ENCODE measurements around the gene ABHD17C. TPM values are rescaled to one million over a fixed set of nuclear protein-coding genes. Genes with fewer than 3 reads are reported as not detected.
"Not testable (repeated sequence)": the region's sequence is repeated elsewhere in the genome, so short reads cannot be mapped to it uniquely, and the experiment has no call there.

Gene ABHD17C
- total RNA-seq, 2 donors from 2014 or later, result 3.6 to 5.3 TPM

GRCh38 chr15:80761754-80762153 lies 66.6 kb downstream of the ABHD17C start:
- Histone ChIP-seq H3K9me3 (no peaks in the 10 kb centered on the region), H3K27ac (no peak overlapping the region), H3K27me3 (no peaks in the 10 kb centered on the region), H3K4me3 (no peak overlapping the region), H3K4me1 (peaks cover 10% of the 10 kb centered on the region), H3K36me3 (replicated peaks in 1 of 2; ENCODE audit: insufficient read depth in 1 of 2, low read depth in 2 of 2) (no peaks in the 10 kb centered on the region)
- no peak for TF ChIP-seq POLR2A (IDR thresholded peaks at IDR 0.05)
- TF ChIP-seq CTCF (IDR thresholded peaks at IDR 0.05), result no peak
- 92 to 96% methylated on average over 6 of the region's 6 CpGs for WGBS, 2 donors
- intact Hi-C loops (cut with DNase I), result no loop called here
- DNase-seq (no peak), ATAC-seq (no peak)

- H3K4me1 ChIP-seq; ATAC-seq; intact Hi-C loops (cut with DNase I); H3K27ac ChIP-seq; H3K9me3 ChIP-seq; H3K4me3 ChIP-seq; H3K36me3 ChIP-seq (replicated peaks in 1 of 2; ENCODE audit: insufficient read depth in 1 of 2, low read depth in 2 of 2); DNase-seq; H3K27me3 ChIP-seq: not testable (repeated sequence)
- WGBS, 2 donors, result 95 to 96% methylated on average over 3 of the region's 3 CpGs
Measured at GRCh38 chr15:80763235-80763634, 68.1 kb downstream of the ABHD17C start.

- Histone ChIP-seq H3K36me3 (replicated peaks in 1 of 2; ENCODE audit: insufficient read depth in 1 of 2, low read depth in 2 of 2) (no peaks in the 10 kb centered on the region), H3K4me1 (no peaks in the 10 kb centered on the region), H3K9me3 (no peaks in the 10 kb centered on the region), H3K27me3 (no peaks in the 10 kb centered on the region), H3K27ac (no peak overlapping the region), H3K4me3 (no peak overlapping the region)
- DNase-seq (no peak), ATAC-seq (no peak)
- 79 to 90% methylated on average over 3 of the region's 3 CpGs for WGBS, 2 donors
- intact Hi-C loops (cut with DNase I), result no loop called here
- no peak for TF ChIP-seq CTCF (IDR thresholded peaks at IDR 0.05)
- TF ChIP-seq POLR2A (IDR thresholded peaks at IDR 0.05), result no peak
Measured at GRCh38 chr15:80764535-80764934, 69.4 kb downstream of the ABHD17C start.

- WGBS, 2 donors, result 77 to 90% methylated on average over 3 of the region's 3 CpGs
- Histone ChIP-seq H3K4me1 (no peaks in the 10 kb centered on the region), H3K27me3 (no peaks in the 10 kb centered on the region), H3K4me3 (no peak overlapping the region), H3K27ac (no peak overlapping the region), H3K9me3 (no peaks in the 10 kb centered on the region), H3K36me3 (replicated peaks in 1 of 2; ENCODE audit: insufficient read depth in 1 of 2, low read depth in 2 of 2) (no peaks in the 10 kb centered on the region)
- ATAC-seq (no peak), DNase-seq (no peak)
- no peak for TF ChIP-seq POLR2A (IDR thresholded peaks at IDR 0.05)
- TF ChIP-seq CTCF (IDR thresholded peaks at IDR 0.05), result no peak
- intact Hi-C loops (cut with DNase I), result no loop called here
Measured at GRCh38 chr15:80766275-80766674, 71.2 kb downstream of the ABHD17C start.

GRCh38 chr15:80768158-80768557 lies 73.0 kb downstream of the ABHD17C start:
- Histone ChIP-seq H3K27me3 (no peaks in the 10 kb centered on the region), H3K4me3 (no peak overlapping the region), H3K9me3 (no peaks in the 10 kb centered on the region), H3K36me3 (replicated peaks in 1 of 2; ENCODE audit: insufficient read depth in 1 of 2, low read depth in 2 of 2) (no peaks in the 10 kb centered on the region), H3K4me1 (no peaks in the 10 kb centered on the region), H3K27ac (no peak overlapping the region)
- WGBS, 2 donors, result 77 to 82% methylated on average over 1 of the region's 1 CpG
- ATAC-seq, result no peak
- TF ChIP-seq CTCF (IDR thresholded peaks at IDR 0.05) (no peak), POLR2A (IDR thresholded peaks at IDR 0.05) (no peak)
- intact Hi-C loops (cut with DNase I), result no loop called here
- DNase-seq, result no peak
